ENCODE data around the gene LMBRD1.
"Not testable (repeated sequence)": the region's sequence is repeated elsewhere in the genome, so short reads cannot be mapped to it uniquely, and the experiment has no call there.

The LMBRD1 gene

DNA sequence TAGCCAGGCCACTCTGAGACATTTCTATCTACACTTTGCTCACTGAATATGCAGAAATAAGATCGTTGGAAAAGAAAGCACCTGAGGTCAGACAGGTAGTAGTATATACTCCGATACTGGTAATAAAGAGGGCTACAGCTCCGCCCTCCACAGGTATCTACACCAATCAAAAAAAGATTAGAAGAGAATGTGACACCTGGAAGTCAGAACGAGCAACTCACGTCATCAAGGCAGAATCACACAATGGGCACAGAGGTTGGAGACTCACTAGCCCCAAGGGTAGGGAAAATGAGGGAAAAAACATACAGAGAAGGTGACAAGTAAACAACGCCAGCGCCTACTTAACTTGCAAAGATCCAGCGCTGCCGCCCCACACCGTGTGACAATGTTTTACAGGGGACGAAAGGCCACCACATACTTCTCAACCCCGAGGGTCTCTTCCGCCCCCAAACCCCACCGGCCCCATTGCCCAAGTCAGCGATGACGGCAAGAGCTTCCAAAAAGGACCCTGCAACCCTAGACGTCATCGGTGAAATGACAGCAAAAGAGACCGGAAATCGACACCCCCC, 653 bp downstream of the LMBRD1 start:
- DNase-seq = no peak

DNA sequence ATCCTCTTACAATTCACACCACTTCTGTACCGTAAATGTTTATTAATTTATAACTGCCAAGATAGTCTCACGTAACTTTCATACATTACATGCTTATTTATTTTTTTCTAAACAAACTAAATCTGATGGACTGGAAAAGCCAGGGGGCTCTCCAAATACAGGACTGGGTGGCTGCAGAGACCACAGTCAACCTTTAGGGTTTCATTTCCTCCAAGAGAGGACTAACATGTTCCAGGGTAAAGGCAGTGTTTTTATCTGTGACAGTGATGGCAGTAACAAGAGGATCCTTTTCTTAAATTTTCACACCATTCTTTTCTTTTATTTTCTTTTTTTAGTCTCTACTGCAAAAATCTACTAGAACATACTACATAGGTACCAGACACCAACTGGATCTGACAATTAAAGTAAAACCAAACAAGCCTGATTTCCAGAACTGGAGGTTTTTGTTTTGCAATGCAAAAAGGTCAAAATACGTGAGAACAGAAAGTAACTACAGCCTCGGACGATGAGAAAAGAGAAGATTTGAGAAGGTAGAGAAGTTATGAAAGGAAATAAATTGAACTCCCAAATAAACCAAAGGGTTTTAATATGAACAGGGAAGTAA, 1.2 kb downstream of the LMBRD1 start:
- DNase-seq = no peak

DNA sequence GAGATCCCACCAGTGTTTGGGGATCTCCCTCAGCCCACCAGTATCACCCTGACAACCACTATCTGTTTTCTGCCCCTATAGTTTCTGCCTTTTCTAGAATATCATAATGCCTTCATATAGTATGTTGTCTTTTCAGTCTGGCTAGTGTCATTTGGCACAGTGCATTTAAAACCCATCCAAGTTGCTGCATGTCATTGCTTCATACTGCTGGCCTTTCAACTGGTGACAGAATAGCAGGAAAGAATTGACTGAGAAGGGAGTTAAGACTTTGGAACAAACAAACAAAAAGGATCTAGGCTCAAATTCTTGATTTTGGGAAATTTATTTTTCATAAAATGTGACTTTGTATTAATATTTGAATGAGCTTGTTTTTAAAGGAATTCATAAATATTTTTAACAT, 4.5 kb downstream of the LMBRD1 start:
- no peak for DNase-seq

DNA sequence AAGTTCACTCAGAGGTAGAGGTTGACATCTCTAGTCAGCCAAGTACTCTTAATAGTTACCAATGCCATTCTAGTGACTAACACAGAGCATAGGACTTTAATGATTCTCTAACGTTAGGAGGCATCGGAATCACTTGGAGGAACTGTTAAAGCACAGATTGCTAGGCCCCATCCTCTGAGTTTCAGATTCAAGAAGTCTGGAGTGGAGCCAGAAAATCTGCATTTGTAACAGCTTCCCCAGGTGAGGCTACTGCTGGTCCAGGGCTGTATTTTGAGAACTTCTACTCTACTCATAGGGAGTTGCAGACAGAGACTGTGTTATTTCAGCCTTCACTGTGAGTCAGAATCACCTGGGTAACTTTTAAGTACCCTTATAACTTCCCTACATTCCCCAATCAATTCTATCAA, 5.7 kb downstream of the LMBRD1 start:
- no peak for DNase-seq

DNA sequence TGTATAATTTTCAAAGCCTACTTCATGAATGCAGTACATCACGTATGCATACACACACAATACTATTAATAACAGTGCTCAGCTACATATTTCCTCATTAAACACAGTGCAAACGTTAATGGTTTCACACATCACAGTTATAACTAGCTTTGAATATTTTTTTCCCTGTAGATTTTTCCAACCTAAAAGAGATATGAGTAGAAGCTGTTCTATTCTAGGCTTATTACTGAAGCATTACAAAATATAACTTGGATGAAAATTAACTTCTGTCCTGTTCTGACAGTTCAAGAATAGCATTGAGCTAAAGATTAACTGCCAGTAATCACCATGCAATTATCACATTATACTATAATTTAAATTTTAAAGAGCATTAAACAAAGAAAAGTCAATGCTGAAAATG, 6.2 kb downstream of the LMBRD1 start:
- DNase-seq = no peak

DNA sequence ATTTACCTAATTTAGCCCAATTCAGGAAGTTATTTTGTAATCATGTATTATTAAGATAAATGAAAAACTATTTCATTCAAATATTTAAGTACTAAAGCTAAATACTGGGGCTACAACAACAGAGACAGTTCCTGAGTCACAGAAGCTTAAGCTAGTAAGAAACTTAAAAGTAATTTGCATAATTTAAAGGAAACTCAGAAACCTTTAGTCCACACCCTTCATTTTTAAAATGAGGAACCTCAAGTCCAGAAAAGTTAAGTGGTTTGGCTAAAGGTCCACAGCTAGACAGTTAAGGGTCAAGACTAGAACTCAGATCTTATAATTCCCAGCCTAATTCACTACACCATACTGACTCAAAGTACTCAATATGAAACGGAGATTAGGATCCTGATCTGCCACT, 7.2 kb downstream of the LMBRD1 start:
- DNase-seq = no peak

DNA sequence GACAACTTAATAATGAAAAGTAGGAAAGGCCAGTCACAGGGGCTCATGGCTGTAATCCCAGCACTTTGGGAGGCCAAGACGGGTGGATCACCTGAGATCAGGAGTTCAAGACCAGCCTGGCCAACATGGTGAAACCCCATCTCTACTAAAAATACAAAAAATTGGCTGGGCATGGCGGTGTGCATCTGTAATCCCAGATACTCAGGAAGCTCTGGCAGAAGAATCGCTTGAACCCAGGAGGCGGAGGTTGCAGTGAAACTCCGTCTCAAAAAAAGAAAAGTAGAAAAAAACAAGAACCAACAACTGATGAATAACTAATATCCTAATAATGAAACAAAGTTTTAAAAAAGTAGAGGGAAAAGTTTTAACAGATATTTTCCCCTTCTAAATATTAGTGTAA, 9.4 kb downstream of the LMBRD1 start:
- DNase-seq = not testable (repeated sequence)

DNA sequence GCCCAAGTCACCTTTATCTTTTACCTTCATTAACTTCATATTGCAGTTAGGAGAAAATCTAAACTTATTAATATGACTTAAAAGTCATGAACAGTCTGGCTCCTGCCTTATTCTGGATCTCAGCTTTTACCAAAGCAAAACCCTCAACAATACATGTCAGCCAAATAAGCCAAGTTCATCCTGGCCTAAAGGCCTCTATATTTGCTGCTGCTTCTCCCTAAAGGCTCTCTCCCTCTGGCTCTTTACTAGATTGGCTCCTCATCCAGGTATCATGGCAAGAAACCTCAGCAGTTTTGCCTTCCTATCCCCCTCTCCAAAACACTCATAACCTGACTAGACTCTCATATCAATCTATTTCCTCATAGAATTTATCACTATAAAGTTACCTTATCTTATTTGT, 11.1 kb downstream of the LMBRD1 start:
- no peak for DNase-seq

DNA sequence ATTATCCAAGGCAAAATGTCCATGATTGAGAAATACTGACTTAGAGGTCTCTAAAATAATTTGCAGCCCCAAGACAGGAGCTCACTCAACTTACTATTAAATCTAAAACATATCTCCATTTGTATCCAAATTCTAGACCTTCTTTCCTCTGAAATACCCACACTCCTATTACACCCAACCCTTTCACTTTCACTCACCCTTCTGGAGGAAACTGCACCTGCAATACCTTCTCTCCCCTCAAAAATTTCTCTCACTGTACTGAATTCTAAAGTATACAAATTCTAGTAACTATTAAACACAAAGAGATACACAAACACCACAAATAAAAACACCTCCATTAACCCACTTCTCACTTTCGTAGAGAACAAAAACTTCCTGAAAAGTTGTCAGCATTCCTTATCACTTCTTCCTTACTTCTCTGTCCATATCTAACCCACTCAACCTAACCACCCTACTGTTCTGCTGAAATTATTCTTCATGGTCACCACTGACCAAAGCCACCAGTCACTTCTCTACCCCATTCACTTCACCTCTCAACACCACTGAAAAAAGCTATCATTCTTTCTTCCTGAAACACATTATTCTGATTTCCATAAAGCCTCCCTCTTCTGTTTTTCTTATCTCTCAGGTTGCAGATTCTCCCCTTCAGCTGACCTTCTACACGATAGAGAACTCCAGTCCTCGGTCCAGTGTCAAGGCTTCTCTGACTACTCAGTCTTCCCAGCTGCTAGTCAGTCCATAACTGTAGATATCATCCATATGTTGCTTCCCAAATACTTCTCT, 12.0 kb downstream of the LMBRD1 start:
- DNase-seq = no peak

DNA sequence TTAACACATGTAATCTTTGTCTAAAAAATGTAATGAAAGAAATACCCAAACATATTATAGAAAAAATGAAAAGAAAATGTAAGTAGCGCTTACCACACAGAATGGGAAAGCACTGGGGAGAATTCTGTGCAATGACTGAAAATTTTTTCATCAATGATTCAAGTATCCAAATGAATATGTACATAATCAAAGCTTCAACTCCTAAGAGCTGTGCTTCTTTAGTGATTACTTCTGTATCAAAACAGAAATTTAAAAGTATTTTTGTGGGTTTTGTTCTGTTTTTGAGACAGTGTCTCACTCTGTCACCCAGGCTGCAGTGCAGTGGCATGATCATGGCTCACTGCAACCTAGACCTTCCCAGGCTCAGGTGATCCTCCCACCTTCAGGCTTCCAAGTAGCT, 13.7 kb downstream of the LMBRD1 start:
- no peak for DNase-seq

DNA sequence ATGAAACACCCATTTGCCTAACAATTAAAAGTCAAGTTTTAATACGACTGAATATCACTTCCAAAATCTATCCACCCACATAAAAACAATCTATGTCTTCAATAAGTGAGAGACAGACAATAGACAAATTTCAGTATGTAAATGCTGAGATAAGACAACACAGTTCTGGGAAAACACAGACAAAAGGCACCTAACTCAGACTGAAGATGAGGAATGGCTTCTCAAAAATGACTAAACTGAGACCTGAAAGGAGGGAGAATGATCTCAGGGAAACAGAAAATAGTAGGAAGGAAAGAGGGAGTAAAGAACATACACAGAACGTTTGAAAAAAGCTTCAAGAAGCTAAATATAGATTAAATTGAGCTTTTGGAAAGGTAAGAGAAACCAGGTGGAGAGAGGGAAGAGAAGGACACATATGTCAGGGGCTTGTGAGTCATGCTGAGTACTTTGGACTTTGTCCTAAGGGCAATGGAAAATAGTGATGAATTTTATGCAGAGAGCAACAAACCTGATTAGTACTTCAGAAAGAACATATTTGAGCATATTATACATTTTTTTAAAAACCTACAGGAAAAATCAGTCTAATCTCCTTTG, 16.1 kb downstream of the LMBRD1 start:
- no peak for DNase-seq

DNA sequence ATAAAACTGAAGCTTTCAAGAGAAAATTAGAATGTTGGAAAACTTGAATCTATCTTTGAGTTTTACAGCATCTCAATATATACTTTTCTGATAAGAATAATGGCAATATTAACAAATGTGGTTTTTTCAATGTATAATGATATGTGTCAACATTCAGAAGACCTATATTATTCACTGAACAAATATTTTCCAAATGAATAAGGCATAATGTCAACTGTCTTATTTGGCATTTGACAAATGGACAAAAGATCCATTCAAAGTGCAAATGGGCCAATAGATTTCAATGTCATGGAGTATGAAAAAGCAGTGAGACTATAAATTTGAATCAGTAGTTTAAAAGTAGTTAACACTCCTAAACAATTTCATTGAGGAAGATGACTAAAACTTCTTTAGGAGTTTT, 20.9 kb downstream of the LMBRD1 start:
- DNase-seq = no peak

DNA sequence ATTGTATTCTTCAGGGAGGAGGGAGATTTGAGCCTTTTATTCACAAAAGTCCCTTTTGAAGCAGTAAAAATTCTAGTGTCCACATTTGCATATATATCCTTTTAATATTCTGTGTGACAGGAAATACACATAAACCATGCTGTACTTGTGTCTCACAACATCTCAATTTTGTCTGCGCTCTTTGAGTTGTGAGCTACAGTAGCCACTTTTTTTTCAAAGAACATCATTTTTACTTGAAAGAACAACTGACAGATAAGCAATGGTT, 21.3 kb downstream of the LMBRD1 start:
- DNase-seq = no peak

DNA sequence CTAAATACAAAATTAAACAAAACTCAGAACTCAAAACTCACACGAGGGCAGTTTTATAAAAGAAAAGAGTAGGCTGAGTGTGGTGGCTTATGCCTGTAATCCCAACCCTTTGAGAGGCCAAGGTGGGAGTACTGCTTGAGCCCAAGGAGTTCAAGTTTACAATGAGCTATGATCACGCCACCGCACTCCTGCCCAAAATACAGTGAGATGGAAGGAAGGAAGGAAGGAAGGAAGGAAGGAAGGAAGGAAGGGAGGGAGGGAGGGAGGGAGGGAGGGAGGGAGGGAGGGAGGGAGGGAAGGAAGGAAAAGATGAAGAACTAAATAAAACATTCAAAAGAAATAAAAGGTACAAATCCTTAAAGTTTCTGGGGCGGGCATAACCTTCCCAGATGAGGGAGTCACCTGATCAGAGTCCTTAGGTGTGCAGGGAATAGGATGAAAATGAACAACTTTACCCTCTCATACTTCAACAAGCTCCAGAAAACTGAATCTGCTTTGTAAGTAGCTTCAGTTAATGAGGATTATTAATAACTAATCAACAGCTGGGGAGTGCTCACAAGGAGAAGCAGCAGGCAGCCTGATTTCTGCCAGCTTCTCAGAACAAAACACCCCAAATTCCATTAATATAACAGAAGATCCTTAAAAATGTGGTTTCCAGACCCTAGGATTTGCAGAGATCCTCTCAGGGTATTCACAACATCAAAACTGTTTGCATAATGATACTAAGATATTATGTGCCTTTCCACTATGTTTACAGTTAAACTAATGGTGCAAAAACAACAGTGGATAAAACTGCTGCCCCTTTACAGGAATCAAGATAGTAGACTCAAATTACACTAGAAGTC, 21.8 kb downstream of the LMBRD1 start:
- no peak for DNase-seq

DNA sequence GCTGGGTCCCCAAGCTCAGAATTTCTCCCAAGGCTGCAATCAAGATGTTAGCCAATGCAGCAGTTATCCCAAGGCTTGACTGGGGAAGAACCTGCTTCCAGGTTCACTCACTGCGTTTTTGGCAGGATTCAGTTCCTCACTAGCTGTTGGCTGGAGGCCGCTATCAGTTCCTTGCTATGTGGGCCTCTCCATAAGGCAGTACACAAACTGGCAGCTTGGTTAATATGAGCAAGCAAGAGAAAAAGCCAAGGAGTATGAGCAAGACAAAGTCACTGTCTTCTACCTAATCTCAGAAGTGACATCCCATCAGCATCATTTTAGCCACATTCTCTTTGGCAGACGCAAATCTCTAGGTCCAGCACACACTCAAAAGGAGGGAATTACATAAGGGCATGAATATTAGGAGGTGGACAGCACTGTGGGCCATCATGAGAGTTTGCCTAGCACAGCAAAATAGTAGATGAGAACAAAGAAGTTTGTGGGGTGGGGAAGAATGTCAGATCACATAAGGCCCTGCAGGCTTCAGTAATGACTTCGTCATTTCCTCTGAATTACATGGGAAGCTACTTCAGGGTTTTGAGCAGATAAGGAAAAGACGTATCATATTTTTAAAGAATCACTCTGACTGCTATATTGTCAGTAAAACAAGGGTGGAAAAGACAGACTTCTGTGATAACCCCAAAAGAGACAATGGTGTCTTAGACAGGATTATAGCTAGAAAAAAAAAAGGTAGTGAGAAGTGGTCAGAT, 25.5 kb downstream of the LMBRD1 start:
- DNase-seq = no peak

DNA sequence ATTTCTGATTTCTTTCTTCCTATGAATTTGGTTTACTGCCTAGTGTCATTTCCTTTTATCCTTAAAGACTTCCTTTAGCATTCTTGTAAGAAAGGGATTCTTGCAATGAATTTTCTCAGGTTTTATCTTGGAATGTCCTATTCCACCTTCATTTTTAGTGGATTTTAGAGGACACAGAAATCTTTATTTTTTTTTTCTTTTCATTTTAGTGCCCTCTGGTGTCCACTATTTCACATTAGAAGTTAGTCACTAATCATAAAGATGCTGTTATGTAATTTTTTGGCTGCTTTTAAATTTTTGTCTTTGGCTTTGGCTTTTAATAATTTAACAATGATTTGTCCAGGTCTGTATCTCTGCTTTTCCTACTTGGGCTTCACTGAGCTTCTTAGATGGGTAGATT, 28.1 kb downstream of the LMBRD1 start:
- no peak for DNase-seq

DNA sequence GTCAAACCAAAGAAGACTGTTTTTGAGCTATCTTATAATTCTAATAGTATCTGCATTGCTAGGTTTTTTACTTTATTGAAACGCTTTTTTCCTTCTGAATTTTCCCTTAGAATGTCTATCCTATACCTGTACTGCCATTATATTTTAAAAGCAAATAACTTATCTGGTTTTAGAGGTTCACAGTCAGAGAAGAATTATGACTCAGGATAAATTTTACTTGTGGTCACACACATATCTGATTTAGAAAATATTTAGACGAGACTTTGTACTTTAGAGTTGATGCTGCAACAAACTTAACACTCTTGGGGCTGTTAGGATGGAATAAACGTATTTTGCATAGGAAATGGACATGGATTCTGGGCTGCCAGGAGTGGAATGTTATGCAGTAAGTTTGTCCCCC, 33.0 kb downstream of the LMBRD1 start:
- no peak for DNase-seq

DNA sequence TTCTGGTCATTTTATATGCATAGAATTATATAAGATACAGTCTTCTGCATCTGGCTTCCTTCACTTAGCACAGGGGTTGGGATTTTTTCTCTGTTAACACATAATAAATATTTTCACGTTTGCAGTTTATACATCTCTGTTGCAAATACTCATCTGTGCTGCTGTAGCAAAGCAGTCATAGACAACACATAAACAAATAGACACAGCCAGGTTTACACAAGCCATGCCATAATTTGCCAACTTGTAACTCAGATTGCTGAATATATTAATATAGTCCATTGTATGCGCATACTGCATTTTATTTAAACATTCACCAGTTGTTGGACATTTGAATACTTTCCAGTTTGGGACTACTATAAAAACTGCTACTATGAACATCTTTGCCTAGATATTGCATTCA, 35.0 kb downstream of the LMBRD1 start:
- no peak for DNase-seq

DNA sequence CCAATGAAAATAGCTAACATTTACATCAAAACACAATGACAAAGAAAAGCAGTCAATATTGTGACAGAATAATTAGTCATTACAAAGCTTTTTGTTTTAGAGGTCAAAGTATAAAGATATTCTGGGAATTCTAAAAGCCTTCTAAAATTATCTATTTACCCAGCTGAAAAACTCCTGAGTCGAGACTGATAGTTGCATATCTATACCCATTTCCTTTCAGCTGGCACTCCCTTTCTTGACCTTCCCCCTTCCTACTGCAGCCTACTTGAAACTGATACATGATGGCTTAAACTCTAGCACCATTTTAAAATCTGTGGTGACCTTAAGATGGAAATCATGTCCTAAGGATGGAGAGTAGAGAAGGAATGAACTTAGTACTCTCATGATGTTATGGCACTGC, 38.6 kb downstream of the LMBRD1 start:
- DNase-seq = no peak

DNA sequence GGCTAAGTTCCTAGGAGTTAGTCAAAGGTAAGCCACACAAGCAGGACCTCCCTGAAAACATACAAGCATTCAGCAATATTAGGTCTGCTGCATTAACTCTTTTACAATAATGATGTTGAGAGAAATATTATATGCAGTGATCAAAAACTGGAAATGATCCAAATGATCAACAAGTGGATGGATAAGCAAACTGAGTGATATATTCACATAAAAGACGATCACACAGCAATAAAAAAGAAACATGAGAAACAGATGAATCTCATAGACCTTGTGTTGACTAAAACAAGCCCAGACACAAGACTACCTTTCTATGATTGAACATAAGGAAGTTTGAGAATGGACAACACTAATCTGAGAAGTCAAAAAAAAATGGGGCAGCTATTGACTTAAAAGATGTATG, 39.9 kb downstream of the LMBRD1 start:
- DNase-seq = no peak

DNA sequence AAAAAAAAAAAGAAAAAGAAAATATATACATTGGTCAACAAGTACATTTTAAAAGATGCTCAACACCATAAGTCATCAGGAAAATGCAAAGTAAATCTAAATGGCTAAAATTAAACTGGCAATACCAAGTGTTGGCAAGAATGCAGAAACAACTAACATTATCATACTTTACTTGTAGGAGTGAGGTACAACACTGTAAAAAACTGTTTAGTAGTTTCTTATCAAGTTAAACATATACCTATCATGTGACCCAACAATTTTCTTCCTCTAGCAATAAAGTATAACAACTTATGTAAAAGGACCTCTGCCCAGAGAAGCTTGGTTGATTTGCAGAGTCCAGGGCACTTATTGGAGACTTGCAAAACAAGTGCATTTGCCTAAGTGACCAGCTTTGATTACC, 40.4 kb downstream of the LMBRD1 start:
- DNase-seq = no peak

DNA sequence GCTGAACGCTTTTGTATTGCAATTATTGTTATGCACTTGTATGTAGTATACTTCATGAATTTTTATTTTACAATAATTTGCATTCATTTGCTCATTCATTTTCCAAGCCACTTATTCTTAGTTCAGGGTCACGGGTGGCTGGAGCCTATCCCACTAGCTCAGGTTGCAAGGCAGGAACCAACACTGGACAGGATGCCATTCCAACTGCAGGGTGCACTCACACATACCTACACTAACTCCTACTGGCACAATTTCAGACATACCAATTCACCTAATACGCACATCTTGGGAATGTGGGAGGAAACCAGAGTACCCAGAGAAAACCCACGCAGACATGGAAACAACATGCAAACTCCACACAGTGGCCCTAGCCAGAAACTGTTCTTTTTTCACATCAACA, 61.8 kb downstream of the LMBRD1 start:
- no peak for DNase-seq

DNA sequence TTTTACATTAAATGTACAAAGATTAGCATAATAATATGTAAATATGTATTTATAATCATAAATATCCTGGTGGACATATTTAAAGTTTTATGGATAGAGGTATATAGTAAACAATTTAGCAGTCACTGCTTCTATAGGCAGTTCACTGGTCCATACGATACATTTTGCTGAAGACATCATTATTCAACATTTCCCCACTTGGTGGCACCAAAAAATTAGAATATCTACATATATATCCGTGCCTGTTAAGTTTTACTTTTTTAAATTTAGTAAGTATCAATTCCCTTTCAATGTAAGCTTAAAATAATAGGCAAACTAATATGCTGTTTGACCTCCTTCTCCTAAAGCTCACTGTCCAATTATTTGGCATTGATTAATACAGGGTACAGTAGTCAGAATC, 64.2 kb downstream of the LMBRD1 start:
- DNase-seq = no peak
